Esophagus (tissue), 2 donors: ENCODE measurements around the gene TMEFF1. TPM values are rescaled to one million over a fixed set of nuclear protein-coding genes. Genes with fewer than 3 reads are reported as not detected.

Experiments used
- H3K27ac ChIP-seq, 2 donors: one replicate each; pipeline ENCODE4 v1.5.1; 2013; ENCODE audit warnings: low read depth in 2 of 2, mild to moderate bottlenecking in 2 of 2, inconsistent platforms in 1 of 2, low read length in 1 of 2, moderate library complexity in 1 of 2
- H3K27me3 ChIP-seq, 2 donors: one replicate each; pipeline ENCODE4 v1.6.1; 2013; ENCODE audit warnings: low read length in 2 of 2, control low read depth in 1 of 2, mild to moderate bottlenecking in 1 of 2; ENCODE audit not compliant: insufficient read depth in 2 of 2, control insufficient read depth in 1 of 2
- H3K36me3 ChIP-seq, 2 donors: one replicate each; pipeline ENCODE4 v1.6.1; 2013; ENCODE audit warnings: low read length in 1 of 2; ENCODE audit not compliant: control insufficient read depth in 2 of 2, insufficient read depth in 2 of 2
- H3K4me1 ChIP-seq, 2 donors: one replicate each; pipeline ENCODE4 v1.6.1; 2013; ENCODE audit warnings: low read length in 1 of 2; ENCODE audit not compliant: control insufficient read depth in 2 of 2, insufficient read depth in 2 of 2
- H3K4me3 ChIP-seq, 2 donors: one replicate each; pipeline ENCODE4 v1.5.1; 2013; ENCODE audit warnings: low read length in 2 of 2, mild to moderate bottlenecking in 2 of 2, low read depth in 1 of 2, moderate library complexity in 1 of 2
- H3K9me3 ChIP-seq, 2 donors: one replicate each; pipeline ENCODE4 v1.6.1; 2013; ENCODE audit warnings: mild to moderate bottlenecking in 2 of 2, low read depth in 1 of 2, low read length in 1 of 2, moderate library complexity in 1 of 2; ENCODE audit not compliant: control insufficient read depth in 2 of 2, insufficient read depth in 1 of 2
- WGBS, 2 donors: extraction: QIAGEN DNeasy Blood & Tissue Kit; methylation state at CpG; one replicate each; pipeline ENCODE4 v1.1.7; 2013; 5-methylcytosine and 5-hydroxymethylcytosine counted together
- polyA plus RNA-seq, 2 donors: library from polyadenylated mRNA; stranded (reverse); fragments of 200-250 nt; gene quantifications; one replicate each; pipeline ENCODE4 v1.2.3, GENCODE V29; 2013
- donor health status: healthy with polysubstance abuse.
- donor health status: Bipolar disorder and iron deficiency.

TMEFF1 gene
- polyA plus RNA-seq, 2 donors: 0.02 TPM; not detected in 1

DNA sequence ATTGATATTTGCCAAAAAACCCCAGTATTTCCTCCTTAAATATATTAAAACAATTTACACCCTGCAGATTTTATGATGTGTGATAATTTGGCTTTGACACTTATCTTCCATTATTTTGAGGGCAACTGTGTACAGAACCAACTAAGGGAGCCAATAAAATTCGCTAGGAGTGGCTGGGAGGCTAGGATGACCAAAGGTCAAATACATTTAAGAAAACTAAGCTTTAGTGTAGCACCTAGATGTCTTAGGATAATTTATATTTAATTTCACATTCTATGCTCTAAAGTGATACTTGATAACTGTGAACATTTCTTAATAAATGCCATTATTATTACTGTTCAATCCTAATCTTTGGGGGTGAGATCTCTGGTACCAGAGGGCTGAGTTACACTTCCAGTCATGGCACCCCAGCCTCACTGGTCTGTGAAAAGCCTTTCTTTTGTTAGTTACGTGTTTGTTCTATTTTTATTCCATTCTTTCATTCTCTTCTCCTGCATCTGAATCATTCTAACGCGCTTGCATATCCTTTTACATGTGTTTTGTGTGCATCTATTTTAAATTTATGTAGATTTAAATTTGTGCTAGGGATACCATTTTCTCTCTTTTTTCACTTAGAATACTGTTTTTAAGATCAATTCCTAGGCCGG is 26.9 kb upstream of the TMEFF1 start:
- no peak overlapping the region for H3K27ac ChIP-seq

DNA sequence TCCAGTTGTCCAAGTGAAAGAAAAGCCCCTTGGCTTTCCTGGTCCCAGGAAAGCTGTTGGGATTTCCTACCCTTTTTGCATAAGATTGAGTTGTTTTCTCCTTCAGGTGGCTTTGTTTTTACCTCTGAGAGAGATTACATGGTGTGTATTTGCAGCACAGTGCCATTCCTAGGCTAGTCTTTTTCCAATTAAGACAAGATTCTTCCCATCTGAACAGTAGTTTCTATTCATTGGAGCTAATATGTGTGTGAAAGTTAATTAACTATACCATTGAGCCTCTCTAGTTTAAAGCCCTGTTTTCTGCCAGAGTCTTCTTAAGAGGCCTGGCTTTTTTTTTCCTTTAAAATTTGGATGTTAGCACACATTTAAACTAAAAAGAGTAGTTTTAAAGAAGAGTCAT is 25.9 kb upstream of the TMEFF1 start:
- Histone ChIP-seq H3K9me3 (no peaks in the 10 kb centered on the region), H3K27me3 (no peaks in the 10 kb centered on the region), H3K27ac (no peak overlapping the region), H3K4me3 (no peak overlapping the region), H3K36me3 (peaks cover 2 to 3% of the 10 kb centered on the region in 2 donors), H3K4me1 (no peaks in the 10 kb centered on the region)

More for the DNA sequence above, 26.9 kb upstream of the TMEFF1 start:
- H3K4me1 ChIP-seq: no peaks in the 10 kb centered on the region
- H3K36me3 ChIP-seq: peaks cover 2 to 3% of the 10 kb centered on the region in 2 donors
- no peaks in the 10 kb centered on the region for H3K27me3 ChIP-seq
- H3K9me3 ChIP-seq: no peaks in the 10 kb centered on the region
- no peak overlapping the region for H3K4me3 ChIP-seq
- 93% methylated on average over 5 of the region's 5 CpGs for WGBS, 2 donors

DNA sequence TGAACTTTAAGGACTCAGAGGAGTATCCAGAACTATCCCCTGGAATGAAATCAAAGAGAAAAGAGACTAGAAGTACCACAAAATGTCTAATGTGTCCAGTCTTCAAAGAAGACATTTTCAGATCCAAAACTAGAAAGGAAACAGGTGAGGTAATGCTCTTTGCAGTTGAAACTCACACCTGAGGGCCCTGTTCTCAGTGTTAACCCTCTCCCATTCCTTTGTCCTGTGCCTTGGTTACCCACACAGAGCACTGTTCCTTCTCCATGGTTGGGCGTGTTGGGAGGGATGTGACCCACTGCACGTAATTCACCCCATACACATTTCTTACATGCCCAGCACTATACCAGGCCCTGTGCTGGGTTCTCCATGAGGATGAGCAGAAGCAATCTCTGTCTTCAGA is 24.7 kb upstream of the TMEFF1 start:
- H3K4me3 ChIP-seq: no peak overlapping the region
- 96 to 100% methylated on average over 2 of the region's 2 CpGs for WGBS, 2 donors
- no peak overlapping the region for H3K27ac ChIP-seq
- peaks cover 2 to 6% of the 10 kb centered on the region in 2 donors for H3K36me3 ChIP-seq
- H3K4me1 ChIP-seq: no peaks in the 10 kb centered on the region
- no peaks in the 10 kb centered on the region for H3K9me3 ChIP-seq
- H3K27me3 ChIP-seq: no peaks in the 10 kb centered on the region

DNA sequence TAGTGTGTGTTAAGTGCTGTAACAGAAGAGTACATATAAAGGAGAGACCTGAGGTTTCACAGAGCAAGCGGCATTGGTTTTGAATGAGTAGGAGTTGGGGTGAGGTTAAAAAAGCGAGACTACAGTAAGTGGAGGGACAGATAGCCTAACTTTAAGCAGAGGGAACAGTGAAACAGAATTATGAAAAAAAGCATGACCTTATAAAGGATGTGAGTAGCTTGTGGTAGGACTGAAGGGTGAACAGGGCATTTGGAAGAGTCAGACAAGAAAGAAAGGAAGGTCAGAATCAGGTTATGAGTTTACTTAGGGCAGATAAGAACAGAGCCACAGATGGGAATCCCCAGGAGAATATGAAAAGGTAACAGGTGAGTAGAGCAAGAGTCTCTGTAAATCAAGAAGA is 23.5 kb upstream of the TMEFF1 start:
- H3K4me3 ChIP-seq: no peak overlapping the region
- WGBS, 2 donors: 92 to 97% methylated on average over 2 of the region's 2 CpGs
- H3K9me3 ChIP-seq: no peaks in the 10 kb centered on the region
- H3K27me3 ChIP-seq: no peaks in the 10 kb centered on the region
- no peak overlapping the region for H3K27ac ChIP-seq
- H3K36me3 ChIP-seq: peaks cover 2 to 6% of the 10 kb centered on the region in 2 donors
- no peaks in the 10 kb centered on the region for H3K4me1 ChIP-seq

DNA sequence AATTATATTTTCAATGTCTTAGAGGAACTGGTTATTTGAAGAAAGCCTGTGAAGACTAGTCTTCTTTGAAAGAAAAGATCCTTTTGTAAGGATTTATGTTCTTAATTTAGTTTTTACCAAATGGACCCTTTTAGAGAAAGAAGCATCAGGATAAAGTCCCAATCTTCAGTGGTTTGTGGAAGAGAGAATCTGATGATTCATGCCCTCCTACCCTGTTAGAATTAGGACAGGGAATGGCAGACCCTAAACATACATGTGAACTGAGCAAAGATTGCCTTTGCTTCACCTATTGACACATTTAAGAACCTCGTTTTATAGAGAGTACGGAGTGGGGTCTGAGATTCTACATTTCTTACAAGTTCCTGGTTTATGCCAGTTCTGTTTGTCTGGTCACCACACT is 20.1 kb upstream of the TMEFF1 start:
- WGBS, 2 donors: 99 to 100% methylated on average over 2 of the region's 2 CpGs
- H3K36me3 ChIP-seq: peaks cover 2 to 6% of the 10 kb centered on the region in 2 donors
- no peaks in the 10 kb centered on the region for H3K27me3 ChIP-seq
- H3K27ac ChIP-seq: no peak overlapping the region
- no peaks in the 10 kb centered on the region for H3K4me1 ChIP-seq
- H3K9me3 ChIP-seq: no peaks in the 10 kb centered on the region
- H3K4me3 ChIP-seq: no peak overlapping the region

DNA sequence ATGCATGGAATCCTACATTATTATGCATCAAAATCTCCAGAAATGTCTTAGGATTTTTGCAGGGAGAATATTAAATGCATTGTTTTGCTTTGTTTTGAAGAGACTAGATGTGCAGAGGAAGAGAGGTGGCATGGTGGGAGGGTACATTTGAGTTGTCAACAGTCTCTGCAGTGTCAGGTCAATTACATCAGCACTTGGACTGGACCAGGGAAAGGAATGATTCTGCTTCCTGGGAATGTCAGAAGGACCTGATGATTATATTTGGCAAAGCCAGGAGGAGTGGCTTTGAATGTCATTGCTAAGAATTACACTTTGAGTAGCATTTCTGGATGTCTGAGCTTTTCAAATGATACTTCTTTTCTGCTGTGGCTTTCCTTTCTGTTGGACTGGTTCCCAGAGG is 17.5 kb upstream of the TMEFF1 start:
- H3K4me3 ChIP-seq: no peak overlapping the region
- no peaks in the 10 kb centered on the region for H3K4me1 ChIP-seq
- no peaks in the 10 kb centered on the region for H3K27me3 ChIP-seq
- H3K36me3 ChIP-seq: peaks cover 0 to 6% of the 10 kb centered on the region in 2 donors
- no peaks in the 10 kb centered on the region for H3K9me3 ChIP-seq
- H3K27ac ChIP-seq: no peak overlapping the region

DNA sequence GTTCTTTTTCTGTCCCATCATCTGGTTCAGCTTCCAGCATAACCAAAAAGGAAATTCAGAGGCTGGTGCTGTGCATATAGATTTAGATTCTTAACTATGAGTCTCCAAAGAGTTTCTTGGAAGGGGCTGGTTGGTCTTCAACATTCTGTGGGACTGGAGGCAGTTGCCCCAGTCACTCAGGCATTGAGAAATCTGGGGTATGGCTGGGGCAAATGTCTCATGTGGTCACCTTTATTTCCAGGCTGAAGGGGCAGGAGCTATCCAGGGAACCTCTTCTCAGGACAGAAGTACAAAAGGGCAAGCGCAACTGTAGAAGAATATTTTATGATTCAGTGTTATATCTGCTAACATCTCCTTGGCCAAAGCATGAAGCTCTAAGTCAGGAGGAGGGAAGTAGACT is 15.4 kb upstream of the TMEFF1 start:
- no peaks in the 10 kb centered on the region for H3K27me3 ChIP-seq
- no peaks in the 10 kb centered on the region for H3K4me1 ChIP-seq
- H3K27ac ChIP-seq: no peak overlapping the region
- no peak overlapping the region for H3K4me3 ChIP-seq
- 94 to 98% methylated on average over 1 of the region's 1 CpG for WGBS, 2 donors
- H3K9me3 ChIP-seq: no peaks in the 10 kb centered on the region
- H3K36me3 ChIP-seq: peaks cover 0 to 1% of the 10 kb centered on the region in 2 donors

DNA sequence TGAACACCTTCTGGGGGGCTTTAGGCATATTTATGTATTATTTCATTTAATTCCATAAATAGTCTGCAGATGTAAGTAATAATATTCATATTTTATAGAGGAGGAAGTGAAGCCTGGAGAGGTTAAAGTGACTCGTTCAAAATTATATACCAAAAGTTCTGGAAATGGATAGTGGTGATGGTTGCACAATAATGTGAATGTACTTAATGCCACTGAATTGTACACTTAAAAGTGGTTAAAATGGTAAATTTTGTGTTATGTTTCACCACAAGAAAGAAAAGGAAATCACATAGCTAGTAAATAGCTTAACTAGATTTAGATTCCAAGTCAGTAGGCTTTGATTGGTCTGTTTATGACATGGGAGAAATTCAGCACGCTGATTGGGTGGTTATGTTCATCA is 13.0 kb upstream of the TMEFF1 start:
- Histone ChIP-seq H3K4me3 (no peak overlapping the region), H3K4me1 (no peaks in the 10 kb centered on the region), H3K9me3 (no peaks in the 10 kb centered on the region), H3K36me3 (no peaks in the 10 kb centered on the region), H3K27ac (no peak overlapping the region), H3K27me3 (no peaks in the 10 kb centered on the region)
- 76 to 77% methylated on average over 2 of the region's 2 CpGs for WGBS, 2 donors

DNA sequence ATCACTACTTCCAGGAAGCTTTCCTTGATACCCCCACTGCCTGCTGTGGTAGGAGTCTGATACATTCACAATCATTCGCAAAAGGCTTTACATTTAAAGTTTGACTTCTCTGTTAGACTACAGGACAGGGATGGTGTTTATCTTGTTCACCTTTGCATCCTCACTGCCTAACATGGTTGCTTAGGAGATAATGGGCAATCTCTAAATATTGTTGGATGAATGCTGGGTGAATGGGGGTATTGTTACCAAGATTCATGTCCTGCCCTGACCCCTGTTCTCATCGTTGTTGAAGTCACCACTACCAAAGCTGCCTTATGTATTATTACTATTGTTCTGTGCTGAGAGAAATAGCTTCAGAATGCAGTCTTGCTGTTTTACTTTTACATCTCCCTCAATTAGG is 7.7 kb upstream of the TMEFF1 start:
- H3K36me3 ChIP-seq: no peaks in the 10 kb centered on the region
- no peaks in the 10 kb centered on the region for H3K27me3 ChIP-seq
- 81 to 86% methylated on average over 2 of the region's 2 CpGs for WGBS, 2 donors

DNA sequence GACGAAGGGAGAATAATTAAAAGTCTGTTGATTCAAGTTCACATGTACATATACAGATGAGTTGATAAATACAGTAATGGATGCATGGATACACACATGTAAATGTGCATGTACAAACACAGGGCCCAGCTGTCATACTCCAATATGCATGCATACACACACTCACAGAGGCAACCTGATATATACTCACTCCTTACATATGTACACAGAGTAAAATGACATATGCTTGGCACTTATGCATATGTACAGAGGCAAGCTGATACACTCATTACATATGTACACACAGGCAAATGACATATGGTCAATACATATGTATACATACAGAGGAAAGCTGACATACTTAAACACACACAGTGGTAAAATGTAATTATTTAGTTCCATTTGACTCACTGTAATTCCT is 7.2 kb upstream of the TMEFF1 start:
- H3K36me3 ChIP-seq: no peaks in the 10 kb centered on the region
- WGBS, 2 donors: 95% methylated on average over 1 of the region's 1 CpG

More for the DNA sequence above, 7.7 kb upstream of the TMEFF1 start:
- no peak overlapping the region for H3K27ac ChIP-seq
- H3K4me1 ChIP-seq: no peaks in the 10 kb centered on the region
- no peak overlapping the region for H3K4me3 ChIP-seq
- H3K9me3 ChIP-seq: no peaks in the 10 kb centered on the region

More for the DNA sequence above, 7.2 kb upstream of the TMEFF1 start:
- Histone ChIP-seq H3K27ac (no peak overlapping the region), H3K4me3 (no peak overlapping the region), H3K9me3 (no peaks in the 10 kb centered on the region), H3K4me1 (no peaks in the 10 kb centered on the region), H3K27me3 (no peaks in the 10 kb centered on the region)
